NB4 (cell line): ENCODE measurements around the gene LEMD2.

Source experiments
- DNase-seq: peaks from one replicate; pipeline ENCODE4 v3.0.0; 2010; ENCODE audit warnings: low read depth
- H3K4me3 ChIP-seq: one replicate; pipeline ENCODE4 v1.5.1; 2011; ENCODE audit warnings: mild to moderate bottlenecking, low read depth, low read length, moderate library complexity
- CTCF ChIP-seq: IDR thresholded peaks from one replicate; pipeline ENCODE4 v1.5.1; 2012; ENCODE audit warnings: low read depth, low read length
- MAX ChIP-seq: IDR thresholded peaks from 2 replicates; pipeline ENCODE4 v1.6.1; 2011; ENCODE audit warnings: low read depth, low read length
- MYC ChIP-seq: IDR thresholded peaks from 2 replicates; pipeline ENCODE4 v1.6.1; 2011; ENCODE audit warnings: low read depth, low read length
- POLR2A ChIP-seq: IDR thresholded peaks from 2 replicates; pipeline ENCODE4 v1.6.1; 2011; ENCODE audit warnings: mild to moderate bottlenecking; ENCODE audit not compliant: insufficient read length; ENCODE audit errors: extremely low read depth

LEMD2 gene

GRCh38 chr6:33752646-33753015, 36.3 kb downstream of the LEMD2 start:
- no peak overlapping the region for H3K4me3 ChIP-seq
- no peak for TF ChIP-seq MYC
- TF ChIP-seq POLR2A: no peak
- TF ChIP-seq MAX: no peak
- no peak for DNase-seq

- DNase-seq: peak; percentile 38
- no peak overlapping the region for H3K4me3 ChIP-seq
- TF ChIP-seq POLR2A: no peak
- TF ChIP-seq CTCF: no peak
- no peak for TF ChIP-seq MYC
- TF ChIP-seq MAX: no peak
Measured at GRCh38 chr6:33751771-33752645, 36.9 kb downstream of the LEMD2 start.

- peak; percentile 69 for TF ChIP-seq MAX
- no peak for TF ChIP-seq POLR2A
- DNase-seq: peak; percentile 70
Measured at GRCh38 chr6:33750244-33750991, 38.5 kb downstream of the LEMD2 start.

GRCh38 chr6:33749401-33749800, 39.5 kb downstream of the LEMD2 start:
- no peak for DNase-seq
- TF ChIP-seq MAX (no peak), CTCF (no peak), MYC (no peak), POLR2A (no peak)
- H3K4me3 ChIP-seq: no peak overlapping the region

More at GRCh38 chr6:33750244-33750991, 38.5 kb downstream of the LEMD2 start:
- no peak overlapping the region for H3K4me3 ChIP-seq

- DNase-seq: no peak
- TF ChIP-seq POLR2A (no peak), CTCF (no peak), MYC (no peak), MAX (no peak)
- no peak overlapping the region for H3K4me3 ChIP-seq
Measured at GRCh38 chr6:33748841-33749240, 40.1 kb downstream of the LEMD2 start.

GRCh38 chr6:33747823-33748222, 41.1 kb downstream of the LEMD2 start:
- TF ChIP-seq MAX: no peak
- no peak for TF ChIP-seq MYC
- no peak for TF ChIP-seq POLR2A
- no peak for TF ChIP-seq CTCF
- DNase-seq: no peak
- H3K4me3 ChIP-seq: no peak overlapping the region
